Pancreas (tissue), 10 donors: ENCODE results near the gene RFX6. TPM values are rescaled to one million over a fixed set of nuclear protein-coding genes. Genes with fewer than 3 reads are reported as not detected.
"Not testable (repeated sequence)": the region's sequence is repeated elsewhere in the genome, so short reads cannot be mapped to it uniquely, and the experiment has no call there.

ENCODE experiments used
- ATAC-seq, 4 donors: fragments of 200-7000 bp; cut with Tn5 transposase; one replicate each; pipeline versions ENCODE4 v1.8.0 to v1.9.1; 2020; ENCODE audit warnings: mild to moderate bottlenecking in 4 of 4, moderate library complexity in 4 of 4
- DNase-seq, 6 donors: peaks; one replicate each; pipeline ENCODE4 v3.0.0-alpha.2; 2020
- FAIRE-seq: peaks from 2 replicates; lab custom pipeline; 2012; peaks lifted over from hg19 to GRCh38; lab: Jason Lieb, UNC
- H3K27ac ChIP-seq, 4 donors: fragments of 200-600 bp; sonication (generic); 1 replicate in 3 of 4; 2 replicates in 1 of 4; pipeline versions ENCODE4 v1.5.0 to v1.8.0; 2020
- H3K27me3 ChIP-seq, 4 donors: fragments of 200-600 bp; one replicate each; pipeline ENCODE4 v1.8.0; 2021
- H3K36me3 ChIP-seq, 3 donors: fragments of 200-600 bp; sonication (generic) in 1 of 3; one replicate each; pipeline versions ENCODE4 v1.5.0 to v1.8.0; 2020 to 2021
- H3K4me1 ChIP-seq, 3 donors: fragments of 200-600 bp; one replicate each; pipeline ENCODE4 v1.8.0; 2021
- H3K4me3 ChIP-seq, 4 donors: fragments of 200-600 bp; sonication (generic) in 2 of 4; one replicate each; pipeline versions ENCODE4 v1.5.0 to v1.8.0; 2020 to 2021
- H3K9me3 ChIP-seq, 4 donors: fragments of 200-600 bp; one replicate each; pipeline ENCODE4 v1.8.0; 2021
- WGBS, 2 donors: extraction: QIAGEN DNeasy Blood & Tissue Kit; methylation state at CpG; one replicate each; pipeline ENCODE4 v1.1.7; 2013; 5-methylcytosine and 5-hydroxymethylcytosine counted together
- intact Hi-C, 3 donors: fragments of 100-400 bp; cut with DNase I; formaldehyde crosslinking; loops; one replicate each; pipeline versions ENCODE4 v1.11.1 to v1.14.2; 2022
- polyA plus RNA-seq, 2 donors: library from polyadenylated mRNA; stranded (reverse); fragments of 200-250 nt; gene quantifications; one replicate each; pipeline ENCODE4 v1.2.3, GENCODE V29; 2013
- total RNA-seq, 6 donors: library from RNA; stranded (reverse); fragmentation: NEBNext Ultra II Directional in 4 of 6; extraction: Animal tissue kit (Norgen Biotek cat#: 25700) in 4 of 6; gene quantifications; one replicate each; pipeline versions ENCODE4 v1.2.1 to v1.2.4, GENCODE V29; 2021 to 2023
- TF ChIP-seq, protein P1 (sequence below), 4 donors: fragments of 200-600 bp; sonication (generic) in 3 of 4; IDR thresholded peaks; one replicate each; pipeline versions ENCODE4 v1.5.0 to v1.8.0; 2021; ENCODE audit warnings: antibody characterized with exemption in 4 of 4
- donor health status: healthy with polysubstance abuse.
- donor health status: DM: no; HTN: no; CAD: no; lungs with moderate emphysema.
- donor health status: DM: no; HTN: no; CAD: no.
- donor health status: control.
- donor health status: control.
- donor health status: Bipolar disorder and iron deficiency.
- donor health status: DM: yes; HTN: yes; CAD: no.
- donor health status: DM: no; HTN: no; CAD: no.
- donor health status: DM: no; HTN: no; CAD: no.
- donor health status: DM: yes; HTN: yes; CAD: no.

RFX6 gene
- total RNA-seq (1 to 10 TPM in 4 of 6 donors, under 1 TPM in 2; 0.51 to 4.1 (median 1.5) TPM), polyA plus RNA-seq (10 to 100 TPM in 1 of 2 donors, 1 to 10 TPM in 1; 3.3 to 20.8 TPM)

GRCh38 chr6:116876635-116877611, at the start of gene RFX6:
Gene RFX6, plus strand, starts transcription at chr6:116877242. Its CDS starts 34 bp downstream, at chr6:116877276.
- H3K27me3 ChIP-seq, result peaks cover 0 to 18% (median 9%) of the 10 kb centered on the region in 4 donors
- H3K4me1 ChIP-seq, result peaks cover 0 to 8% (median 0%) of the 10 kb centered on the region in 3 donors
- peak; percentile 13 to 79 (median 20) for DNase-seq
- H3K36me3 ChIP-seq, result no peaks in the 10 kb centered on the region
- intact Hi-C loops, result loop anchor here in 1 of 3 donors (10.0 kb wide), 1 partner anchor 88 kb away; no protein-coding TSS in a partner anchor
- peak within 1 kb of the TSS in 1 of 4 donors; percentile 4 for H3K27ac ChIP-seq
- H3K9me3 ChIP-seq, result no peaks in the 10 kb centered on the region
- peak within 1 kb of the TSS; percentile 11 to 62 (median 36) for H3K4me3 ChIP-seq
- TF ChIP-seq, protein P1, sequence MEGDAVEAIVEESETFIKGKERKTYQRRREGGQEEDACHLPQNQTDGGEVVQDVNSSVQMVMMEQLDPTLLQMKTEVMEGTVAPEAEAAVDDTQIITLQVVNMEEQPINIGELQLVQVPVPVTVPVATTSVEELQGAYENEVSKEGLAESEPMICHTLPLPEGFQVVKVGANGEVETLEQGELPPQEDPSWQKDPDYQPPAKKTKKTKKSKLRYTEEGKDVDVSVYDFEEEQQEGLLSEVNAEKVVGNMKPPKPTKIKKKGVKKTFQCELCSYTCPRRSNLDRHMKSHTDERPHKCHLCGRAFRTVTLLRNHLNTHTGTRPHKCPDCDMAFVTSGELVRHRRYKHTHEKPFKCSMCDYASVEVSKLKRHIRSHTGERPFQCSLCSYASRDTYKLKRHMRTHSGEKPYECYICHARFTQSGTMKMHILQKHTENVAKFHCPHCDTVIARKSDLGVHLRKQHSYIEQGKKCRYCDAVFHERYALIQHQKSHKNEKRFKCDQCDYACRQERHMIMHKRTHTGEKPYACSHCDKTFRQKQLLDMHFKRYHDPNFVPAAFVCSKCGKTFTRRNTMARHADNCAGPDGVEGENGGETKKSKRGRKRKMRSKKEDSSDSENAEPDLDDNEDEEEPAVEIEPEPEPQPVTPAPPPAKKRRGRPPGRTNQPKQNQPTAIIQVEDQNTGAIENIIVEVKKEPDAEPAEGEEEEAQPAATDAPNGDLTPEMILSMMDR (IDR thresholded peaks at IDR 0.05), result no peak
- peak; percentile 79 to 97 (median 92) for ATAC-seq
- 1% methylated on average over 55 to 73 of the region's 73 CpGs for WGBS, 2 donors
- FAIRE-seq, result no peak

DNA sequence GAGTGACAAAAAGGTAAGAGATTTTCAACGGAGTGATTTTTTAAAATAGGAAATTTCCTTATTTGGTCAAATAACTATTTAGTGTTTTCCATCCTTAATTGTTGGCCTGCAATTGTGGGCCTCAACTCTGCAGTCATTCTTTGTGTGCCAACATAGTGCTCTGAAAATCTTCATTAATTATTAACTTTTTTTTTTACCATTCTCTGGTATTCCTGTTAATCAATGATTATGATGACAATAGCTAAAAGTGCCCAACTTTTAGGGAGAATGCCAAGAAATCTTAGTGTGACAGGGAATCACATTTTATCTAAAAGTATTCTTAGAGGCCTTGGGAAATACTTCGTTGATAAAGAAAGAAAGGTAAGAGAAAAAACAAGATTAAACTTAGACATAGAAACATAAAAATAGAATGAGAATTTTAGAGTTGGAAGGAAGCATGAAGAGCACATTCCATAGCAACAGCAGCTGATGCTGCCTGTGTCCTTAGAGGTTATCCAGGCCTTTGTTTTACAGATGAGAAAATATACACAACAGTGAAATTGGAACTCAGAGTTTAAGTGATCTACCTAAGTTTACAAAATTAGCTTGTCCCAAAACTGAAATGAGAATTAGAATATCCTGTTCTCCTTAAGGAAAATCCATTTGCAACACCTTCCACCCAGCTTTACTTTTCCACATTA, 49.3 kb upstream of the RFX6 start:
- Histone ChIP-seq H3K9me3 (no peaks in the 10 kb centered on the region), H3K36me3 (no peaks in the 10 kb centered on the region), H3K4me1 (peaks cover 0 to 6% (median 0%) of the 10 kb centered on the region in 3 donors), H3K27ac (no peak overlapping the region), H3K4me3 (no peak overlapping the region), H3K27me3 (no peaks in the 10 kb centered on the region)
- DNase-seq (no peak), ATAC-seq (no peak), FAIRE-seq (no peak)
- TF ChIP-seq, protein P1 (IDR thresholded peaks at IDR 0.05), result no peak
- intact Hi-C loops, result no loop called here
- WGBS, 2 donors, result 35 to 36% methylated on average over 2 of the region's 2 CpGs

DNA sequence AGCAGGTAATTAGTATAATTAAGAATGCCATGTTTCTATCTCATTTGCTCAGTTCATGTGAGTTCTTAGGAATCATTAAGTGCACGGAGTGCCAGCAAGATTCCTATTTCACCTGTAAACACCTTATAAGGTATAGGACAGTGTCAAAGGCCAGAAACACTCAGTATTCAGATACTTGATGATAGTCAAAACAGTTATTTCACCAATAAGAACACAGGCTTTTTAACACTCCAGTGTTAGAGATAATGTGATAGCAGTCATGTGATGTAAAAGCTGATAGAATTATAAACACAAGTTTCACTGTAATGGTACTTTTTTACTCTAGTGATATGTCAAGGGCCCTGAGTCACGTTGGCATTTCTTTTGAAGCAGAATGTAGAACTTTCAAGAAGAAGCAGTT, 48.1 kb upstream of the RFX6 start, which contains the start of gene GPRC6A:
Gene GPRC6A, minus strand, starts transcription at position 101 of the 400 bp plus-strand sequence. Its CDS starts 70 bp downstream, at position 31.
- intact Hi-C loops, result no loop called here
- no peaks in the 10 kb centered on the region for H3K27me3 ChIP-seq
- H3K36me3 ChIP-seq, result no peaks in the 10 kb centered on the region
- DNase-seq (no peak), ATAC-seq (no peak), FAIRE-seq (no peak)
- TF ChIP-seq, protein P1 (IDR thresholded peaks at IDR 0.05), result no peak
- H3K9me3 ChIP-seq, result no peaks in the 10 kb centered on the region
- no peak within 1 kb of the TSS for H3K27ac ChIP-seq
- WGBS, 2 donors, result 64 to 75% methylated on average over 2 of the region's 2 CpGs
- H3K4me3 ChIP-seq, result no peak within 1 kb of the TSS
- peaks cover 0 to 6% (median 0%) of the 10 kb centered on the region in 3 donors for H3K4me1 ChIP-seq

DNA sequence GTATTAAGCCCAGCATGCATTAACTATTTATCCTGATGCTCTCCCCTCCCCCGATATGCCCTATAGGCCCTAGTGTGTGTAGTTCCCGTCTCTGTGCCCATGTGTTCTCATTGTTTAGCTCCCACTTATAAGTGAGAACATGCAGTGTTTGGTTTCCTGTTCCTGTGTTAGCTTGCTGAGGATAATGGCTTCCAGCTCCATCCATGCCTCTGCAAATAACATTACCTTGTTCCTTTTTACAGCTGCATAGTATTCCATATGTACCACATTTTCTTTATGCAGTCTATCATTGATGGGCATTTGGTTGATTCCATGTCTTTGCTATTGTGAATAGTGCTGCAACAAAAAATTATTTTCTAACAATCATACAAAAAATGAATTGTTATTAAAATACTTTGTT, 42.5 kb upstream of the RFX6 start:
- WGBS, 2 donors, result 85 to 95% methylated on average over 2 of the region's 2 CpGs
- H3K4me3 ChIP-seq, result not testable (repeated sequence)

More for the DNA sequence above, 42.5 kb upstream of the RFX6 start:
- H3K4me1 ChIP-seq, FAIRE-seq, H3K9me3 ChIP-seq, intact Hi-C loops, H3K27me3 ChIP-seq, H3K36me3 ChIP-seq, H3K27ac ChIP-seq, DNase-seq, ATAC-seq: not testable (repeated sequence)
